Glutamatergic neuron (in vitro differentiated cells): ENCODE data around the gene CNIH3. TPM values are rescaled to one million over a fixed set of nuclear protein-coding genes. Genes with fewer than 3 reads are reported as not detected.

Experiments used
- DNase-seq: peaks from one replicate; pipeline ENCODE4 v3.0.0; 2022
- H3K27ac Mint-ChIP-seq: one replicate; pipeline ENCODE4 v1.8.0; 2020; ENCODE audit warnings: mild to moderate bottlenecking, mixed read lengths, inconsistent platforms; ENCODE audit not compliant: unreplicated experiment
- H3K27me3 Mint-ChIP-seq: one replicate; pipeline ENCODE4 v1.8.0; 2020; ENCODE audit warnings: mild to moderate bottlenecking, moderate library complexity, mixed read lengths, inconsistent platforms; ENCODE audit not compliant: unreplicated experiment
- H3K36me3 Mint-ChIP-seq: one replicate; pipeline ENCODE4 v1.8.0; 2020; ENCODE audit warnings: mild to moderate bottlenecking, mixed read lengths, inconsistent platforms; ENCODE audit not compliant: unreplicated experiment
- H3K4me1 Mint-ChIP-seq: one replicate; pipeline ENCODE4 v1.8.0; 2020; ENCODE audit warnings: mild to moderate bottlenecking, low read depth, mixed read lengths, inconsistent platforms; ENCODE audit not compliant: unreplicated experiment
- H3K4me3 Mint-ChIP-seq: one replicate; pipeline ENCODE4 v1.8.0; 2020; ENCODE audit warnings: mild to moderate bottlenecking, mixed read lengths, inconsistent platforms; ENCODE audit not compliant: unreplicated experiment
- H3K9me3 Mint-ChIP-seq: one replicate; pipeline ENCODE4 v1.8.0; 2020; ENCODE audit warnings: mild to moderate bottlenecking, moderate library complexity, mixed read lengths, inconsistent platforms; ENCODE audit not compliant: unreplicated experiment
- CTCF ChIP-seq: fragments of 200-600 bp; sonication (generic); IDR thresholded peaks from one replicate; pipeline ENCODE4 v1.5.0; 2021; ENCODE audit not compliant: partially characterized antibody, unreplicated experiment
- total RNA-seq: library from RNA; stranded (reverse); fragmentation: NEBNext Ultra II Directional; extraction: Animal tissue kit (Norgen Biotek cat#: 25700); gene quantifications from one replicate; pipeline ENCODE4 v1.2.1, GENCODE V29; 2021; ENCODE audit not compliant: unreplicated experiment

Gene CNIH3
- total RNA-seq, 1 donor from 2014 or later = 4.4 TPM

GRCh38 chr1:224760163-224760562, 144.0 kb downstream of the CNIH3 start:
- H3K27me3 Mint-ChIP-seq = no peaks in the 10 kb centered on the region
- TF ChIP-seq CTCF = no peak
- H3K4me3 Mint-ChIP-seq = no peak overlapping the region
- peaks cover 2% of the 10 kb centered on the region for H3K9me3 Mint-ChIP-seq
- H3K27ac Mint-ChIP-seq = no peak overlapping the region
- H3K4me1 Mint-ChIP-seq = no peaks in the 10 kb centered on the region
- DNase-seq = no peak
- H3K36me3 Mint-ChIP-seq = peaks cover 8% of the 10 kb centered on the region

- DNase-seq = no peak
- Mint-ChIP-seq H3K27ac (no peak overlapping the region), H3K36me3 (peaks cover 8% of the 10 kb centered on the region), H3K4me3 (no peak overlapping the region), H3K27me3 (no peaks in the 10 kb centered on the region), H3K4me1 (no peaks in the 10 kb centered on the region), H3K9me3 (peaks cover 2% of the 10 kb centered on the region)
- no peak for TF ChIP-seq CTCF
Observed at GRCh38 chr1:224761245-224761644, 145.1 kb downstream of the CNIH3 start.

GRCh38 chr1:224762046-224762445, 145.9 kb downstream of the CNIH3 start:
- no peak for TF ChIP-seq CTCF
- no peaks in the 10 kb centered on the region for H3K27me3 Mint-ChIP-seq
- peaks cover 2% of the 10 kb centered on the region for H3K9me3 Mint-ChIP-seq
- no peak for DNase-seq
- H3K4me3 Mint-ChIP-seq = no peak overlapping the region
- H3K36me3 Mint-ChIP-seq = peaks cover 8% of the 10 kb centered on the region
- no peaks in the 10 kb centered on the region for H3K4me1 Mint-ChIP-seq
- no peak overlapping the region for H3K27ac Mint-ChIP-seq

- no peaks in the 10 kb centered on the region for H3K27me3 Mint-ChIP-seq
- no peak overlapping the region for H3K4me3 Mint-ChIP-seq
- DNase-seq = no peak
- peaks cover under 1% of the 10 kb centered on the region for H3K4me1 Mint-ChIP-seq
- no peak for TF ChIP-seq CTCF
- peaks cover 8% of the 10 kb centered on the region for H3K36me3 Mint-ChIP-seq
- H3K9me3 Mint-ChIP-seq = peaks cover 2% of the 10 kb centered on the region
- no peak overlapping the region for H3K27ac Mint-ChIP-seq
Observed at GRCh38 chr1:224762701-224763100, 146.6 kb downstream of the CNIH3 start.

- Mint-ChIP-seq H3K9me3 (peaks cover 2% of the 10 kb centered on the region), H3K36me3 (peaks cover 8% of the 10 kb centered on the region), H3K4me1 (peaks cover 2% of the 10 kb centered on the region), H3K27ac (no peak overlapping the region), H3K27me3 (no peaks in the 10 kb centered on the region), H3K4me3 (no peak overlapping the region)
- no peak for TF ChIP-seq CTCF
- DNase-seq = no peak
Observed at GRCh38 chr1:224763126-224763775, 147.1 kb downstream of the CNIH3 start.
